GM21619 (cell line): ENCODE results near the gene TBC1D20.
"Not testable (repeated sequence)": the region's sequence is repeated elsewhere in the genome, so short reads cannot be mapped to it uniquely, and the experiment has no call there.

Source experiments
- ATAC-seq: cut with Tn5 transposase; IDR thresholded peaks from one replicate; pipeline ENCODE4 v1.9.1; 2021; ENCODE audit not compliant: unreplicated experiment

Gene TBC1D20

GRCh38 chr20:476561-477249 lies 14.4 kb upstream of the TBC1D20 start:
- ATAC-seq = not testable (repeated sequence)

GRCh38 chr20:475463-476357 lies 13.4 kb upstream of the TBC1D20 start:
- no peak for ATAC-seq

GRCh38 chr20:474581-474980 lies 12.2 kb upstream of the TBC1D20 start:
- no peak for ATAC-seq

GRCh38 chr20:472889-473292 lies 10.6 kb upstream of the TBC1D20 start:
- no peak for ATAC-seq

GRCh38 chr20:472137-472846 lies 10.0 kb upstream of the TBC1D20 start:
- ATAC-seq = no peak

DNA sequence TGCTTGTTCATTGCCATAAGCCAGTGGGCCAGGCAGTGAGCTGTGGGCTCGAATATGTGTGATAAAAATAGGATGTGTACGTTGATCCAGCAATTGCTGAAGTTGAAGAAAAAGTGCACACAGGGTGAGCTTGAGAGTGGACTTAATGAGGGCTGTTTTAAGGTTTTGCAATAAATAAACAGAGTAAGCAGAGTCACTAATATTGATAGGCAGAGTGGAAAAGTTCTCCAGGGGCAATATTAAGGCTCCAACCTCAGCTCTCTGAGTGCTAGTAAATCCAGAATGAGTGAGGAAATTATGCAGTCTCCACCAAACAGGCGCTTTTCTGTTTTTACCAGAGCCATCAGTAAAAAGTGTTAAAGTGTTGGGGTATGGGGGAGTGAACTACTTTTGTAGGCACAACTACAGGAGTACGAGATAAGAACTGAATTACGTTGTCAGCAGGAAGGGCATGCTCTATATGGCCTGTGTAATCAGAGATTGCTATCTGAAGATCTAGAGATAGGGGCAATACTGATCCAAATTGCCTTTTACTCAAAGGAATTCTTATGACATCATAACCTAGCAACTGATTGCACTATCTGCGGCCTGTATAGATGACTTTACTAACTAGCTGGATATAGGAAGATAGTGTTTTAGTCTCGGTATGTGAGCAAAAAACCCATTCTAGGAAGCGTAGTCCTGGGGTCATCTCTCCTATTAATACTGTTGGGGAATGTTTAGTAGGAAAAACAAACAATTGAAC lies 7.6 kb upstream of the TBC1D20 start:
- no peak for ATAC-seq

GRCh38 chr20:467755-468154 lies 5.4 kb upstream of the TBC1D20 start:
- no peak for ATAC-seq

DNA sequence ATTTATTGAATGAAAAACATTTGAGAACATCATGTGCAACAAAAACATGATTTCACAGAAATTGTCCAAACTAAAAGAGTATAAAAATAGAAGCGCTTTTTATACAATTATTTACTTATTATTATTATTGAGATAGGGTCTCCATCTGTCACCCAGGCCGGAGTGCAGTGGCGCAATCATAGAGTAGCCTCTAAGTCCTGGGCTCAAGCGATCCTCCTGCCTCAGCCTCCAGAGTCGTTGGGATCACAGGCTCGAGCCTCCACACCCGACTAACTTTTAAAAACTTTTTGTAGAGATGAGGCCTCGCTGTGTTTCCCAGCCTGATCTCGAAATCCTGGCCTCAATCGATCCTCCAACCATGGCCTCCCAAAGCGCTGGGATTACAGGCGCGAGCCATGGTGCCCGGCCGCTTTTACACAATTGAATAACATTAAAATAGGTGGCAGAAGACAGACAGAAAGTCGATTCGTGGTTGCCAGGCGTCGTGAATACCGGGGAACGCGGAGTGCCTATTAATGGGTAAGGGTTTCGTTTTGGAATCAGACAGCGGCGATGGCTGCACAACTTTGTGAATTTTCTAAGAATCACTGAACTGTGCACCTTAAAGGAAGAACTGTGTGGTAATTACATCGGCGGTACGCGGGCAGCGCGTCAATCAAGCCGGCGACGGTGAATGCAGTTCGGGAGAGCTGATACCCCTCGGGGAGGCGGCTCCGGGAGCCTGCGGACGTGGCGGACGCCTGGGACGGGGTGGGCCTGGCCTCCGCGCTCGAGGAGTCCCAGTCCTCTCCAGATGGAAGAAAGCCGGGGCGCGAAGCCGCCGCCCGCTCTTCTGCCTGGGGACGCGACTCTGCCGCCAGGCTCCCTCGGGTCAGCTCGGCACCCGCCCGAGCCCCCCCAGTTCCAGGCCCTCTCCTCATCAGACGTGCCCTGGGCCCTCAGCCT lies 807 bp downstream of the TBC1D20 start:
- peak; percentile 38 for ATAC-seq

GRCh38 chr20:460707-461106 lies 1.6 kb downstream of the TBC1D20 start:
- no peak for ATAC-seq

DNA sequence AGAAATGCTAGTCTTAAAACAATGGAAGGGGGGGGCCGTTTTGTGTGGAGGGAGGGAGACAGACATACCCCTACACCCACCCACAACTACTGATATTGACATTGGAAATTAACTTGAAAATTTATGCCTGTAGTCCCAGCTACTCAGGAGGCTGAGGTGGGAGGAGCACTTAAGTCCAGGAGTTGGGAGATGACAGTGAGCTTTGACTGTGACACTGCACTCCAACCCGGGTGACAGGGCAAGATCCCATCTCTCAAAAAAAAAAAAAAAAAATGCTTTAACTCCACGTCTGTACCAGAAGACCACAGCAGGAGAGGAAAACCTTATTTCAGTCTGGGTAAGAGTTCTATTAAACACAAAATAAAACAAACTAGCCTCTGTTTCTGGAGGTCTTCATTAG lies 2.2 kb downstream of the TBC1D20 start:
- ATAC-seq = no peak

DNA sequence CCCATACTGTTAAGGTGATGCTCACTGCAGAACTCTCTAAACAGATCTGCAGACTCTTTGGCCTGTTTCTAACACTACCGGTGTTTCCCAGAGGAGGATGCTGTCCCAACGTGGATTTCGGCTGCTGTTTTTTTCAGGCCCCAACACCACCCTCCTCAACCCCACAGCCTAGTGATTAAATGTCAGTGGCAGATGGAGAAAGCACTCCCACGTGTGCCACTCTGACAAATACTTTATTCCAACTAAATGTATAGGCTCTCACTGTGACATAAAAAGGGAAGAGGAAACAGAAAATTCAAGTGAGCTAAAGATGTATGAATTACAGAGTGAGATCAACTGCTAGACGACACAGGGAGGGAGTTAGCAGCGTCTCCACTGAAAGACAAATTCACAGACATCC lies 3.6 kb downstream of the TBC1D20 start:
- ATAC-seq = no peak

GRCh38 chr20:454951-455350 lies 7.4 kb downstream of the TBC1D20 start:
- no peak for ATAC-seq

DNA sequence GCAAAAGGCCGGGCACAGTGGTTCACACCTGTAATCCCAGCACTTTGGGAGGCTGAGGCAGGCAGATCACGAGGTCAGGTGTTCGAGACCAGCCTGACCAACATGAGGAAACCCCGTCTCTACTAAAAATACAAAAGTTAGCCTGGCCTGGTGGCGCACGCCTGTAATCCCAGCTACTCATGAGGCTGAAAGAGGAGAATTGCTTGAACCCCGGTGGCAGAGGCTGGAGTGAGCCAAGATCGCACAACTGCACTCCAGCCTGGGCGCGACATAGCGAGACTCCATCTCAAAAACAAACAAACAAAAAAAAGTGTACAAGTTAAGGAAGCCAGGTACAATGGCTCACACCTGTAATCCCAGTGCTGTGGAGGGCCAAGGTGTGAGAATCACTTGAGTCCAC lies 10.3 kb downstream of the TBC1D20 start:
- not testable (repeated sequence) for ATAC-seq

GRCh38 chr20:445514-446336 lies 16.6 kb downstream of the TBC1D20 start:
- no peak for ATAC-seq

- no peak for ATAC-seq
Observed at GRCh38 chr20:444862-445426, 17.4 kb downstream of the TBC1D20 start.

- ATAC-seq = no peak
Observed at GRCh38 chr20:444117-444516, 18.2 kb downstream of the TBC1D20 start.

DNA sequence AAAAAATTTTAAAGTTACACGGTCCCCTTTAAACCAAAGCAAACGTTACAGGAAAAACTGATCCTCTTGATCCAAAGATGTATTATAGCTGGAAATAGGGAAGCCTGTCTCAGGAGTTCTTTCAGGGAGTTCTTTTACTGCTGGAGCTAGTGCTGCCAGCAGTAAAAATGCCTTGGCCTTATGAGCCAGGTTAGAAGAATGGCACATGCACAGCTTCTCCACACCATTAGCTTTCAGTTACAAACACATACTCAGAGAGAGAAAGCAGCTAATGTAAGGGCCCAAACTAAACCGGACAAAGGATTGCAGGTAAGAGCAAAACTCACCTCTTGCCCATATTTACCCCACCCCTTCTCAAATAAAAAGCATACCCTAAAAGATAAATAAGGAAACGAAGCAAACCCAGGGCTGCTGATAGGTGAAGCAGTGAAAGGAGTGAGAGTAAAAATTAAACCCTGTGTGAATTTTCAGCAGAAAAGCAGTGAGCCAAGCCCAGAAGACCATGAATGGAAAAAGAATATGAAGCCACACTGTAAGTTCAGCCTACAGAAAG lies 19.0 kb downstream of the TBC1D20 start:
- no peak for ATAC-seq

- no peak for ATAC-seq
Observed at GRCh38 chr20:440636-441035, 21.7 kb downstream of the TBC1D20 start.
